DOHH2 (cell line): Measurements from ENCODE around the gene HIF1AN.

Experiments
- EZH2phosphoT487 ChIP-seq: fragments of 200-600 bp; sonication (generic); IDR thresholded peaks from 2 replicates; pipeline ENCODE4 v1.6.1; 2017; ENCODE audit warnings: borderline replicate concordance, mild to moderate bottlenecking, antibody characterized with exemption, low read length, moderate library complexity, mixed read lengths
- TF ChIP-seq, protein P1 (sequence below): fragments of 200-600 bp; sonication (generic); IDR thresholded peaks from one replicate; pipeline ENCODE4 v1.5.1; 2014; ENCODE audit warnings: antibody characterized with exemption, mild to moderate bottlenecking, low read depth, low read length; ENCODE audit not compliant: poor library complexity, severe bottlenecking

DNA sequence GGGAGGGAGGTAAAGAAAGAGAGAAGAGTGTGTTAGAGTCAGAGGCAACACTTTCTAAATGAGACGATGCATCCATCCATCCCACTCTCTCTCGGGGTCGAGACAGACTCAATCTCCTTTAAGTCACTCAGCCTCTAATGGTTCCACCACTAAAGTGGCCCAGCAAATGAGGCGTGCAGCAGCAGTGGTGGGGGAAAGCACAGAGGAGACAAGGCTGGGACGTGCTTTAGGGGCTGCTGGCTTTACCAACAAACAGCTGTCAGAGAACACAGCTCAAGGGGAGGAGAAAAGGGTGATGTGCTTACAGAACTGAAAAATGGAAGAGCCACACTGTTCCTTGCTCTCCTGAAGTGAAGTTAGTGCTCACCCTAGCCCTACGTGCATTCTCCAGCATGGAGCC is 11.5 kb upstream of the HIF1AN start:
- TF ChIP-seq, protein P1, sequence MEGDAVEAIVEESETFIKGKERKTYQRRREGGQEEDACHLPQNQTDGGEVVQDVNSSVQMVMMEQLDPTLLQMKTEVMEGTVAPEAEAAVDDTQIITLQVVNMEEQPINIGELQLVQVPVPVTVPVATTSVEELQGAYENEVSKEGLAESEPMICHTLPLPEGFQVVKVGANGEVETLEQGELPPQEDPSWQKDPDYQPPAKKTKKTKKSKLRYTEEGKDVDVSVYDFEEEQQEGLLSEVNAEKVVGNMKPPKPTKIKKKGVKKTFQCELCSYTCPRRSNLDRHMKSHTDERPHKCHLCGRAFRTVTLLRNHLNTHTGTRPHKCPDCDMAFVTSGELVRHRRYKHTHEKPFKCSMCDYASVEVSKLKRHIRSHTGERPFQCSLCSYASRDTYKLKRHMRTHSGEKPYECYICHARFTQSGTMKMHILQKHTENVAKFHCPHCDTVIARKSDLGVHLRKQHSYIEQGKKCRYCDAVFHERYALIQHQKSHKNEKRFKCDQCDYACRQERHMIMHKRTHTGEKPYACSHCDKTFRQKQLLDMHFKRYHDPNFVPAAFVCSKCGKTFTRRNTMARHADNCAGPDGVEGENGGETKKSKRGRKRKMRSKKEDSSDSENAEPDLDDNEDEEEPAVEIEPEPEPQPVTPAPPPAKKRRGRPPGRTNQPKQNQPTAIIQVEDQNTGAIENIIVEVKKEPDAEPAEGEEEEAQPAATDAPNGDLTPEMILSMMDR: no peak
- no peak for TF ChIP-seq EZH2phosphoT487
